GM23248 (cell line): ENCODE measurements around the gene DENND6A. TPM values are rescaled to one million over a fixed set of nuclear protein-coding genes. Genes with fewer than 3 reads are reported as not detected.
A peak's percentile ranks its signal among the peaks of the same experiment; 100 is the strongest.

Experiments
- DNase-seq: peaks from one replicate; pipeline ENCODE4 v3.0.0-alpha.2; 2015
- H2AFZ ChIP-seq: fragments of 200-600 bp; sonication (generic); 2 replicates; pipeline ENCODE4 v1.6.1; 2016; ENCODE audit warnings: antibody characterized with exemption
- H3F3A ChIP-seq: fragments of 200-600 bp; sonication (generic); 2 replicates; pipeline ENCODE4 v1.6.1; 2016; ENCODE audit warnings: mild to moderate bottlenecking, antibody characterized with exemption, mixed run types; ENCODE audit not compliant: insufficient read depth
- H3K27ac ChIP-seq: fragments of 200-600 bp; sonication (generic); 2 replicates; pipeline ENCODE4 v1.5.1; 2016; ENCODE audit warnings: mild to moderate bottlenecking
- H3K27me3 ChIP-seq: fragments of 200-600 bp; sonication (generic); replicated peaks from 2 replicates; pipeline ENCODE4 v1.6.1; 2016; ENCODE audit warnings: mild to moderate bottlenecking; ENCODE audit not compliant: insufficient read depth
- H3K36me3 ChIP-seq: fragments of 200-600 bp; sonication (generic); 2 replicates; pipeline ENCODE4 v1.6.1; 2016; ENCODE audit warnings: low read depth, mild to moderate bottlenecking
- H3K4me1 ChIP-seq: fragments of 200-600 bp; sonication (generic); 2 replicates; pipeline ENCODE4 v1.6.1; 2016; ENCODE audit warnings: mild to moderate bottlenecking; ENCODE audit not compliant: insufficient read depth
- H3K4me2 ChIP-seq: fragments of 200-600 bp; sonication (generic); one replicate; pipeline ENCODE4 v1.6.1; 2016; ENCODE audit warnings: mild to moderate bottlenecking; ENCODE audit not compliant: unreplicated experiment
- H3K4me3 ChIP-seq: fragments of 200-600 bp; sonication (generic); 2 replicates; pipeline ENCODE4 v1.5.1; 2016; ENCODE audit warnings: mild to moderate bottlenecking
- H3K79me2 ChIP-seq: fragments of 200-600 bp; sonication (generic); 2 replicates; pipeline ENCODE4 v1.6.1; 2016; ENCODE audit warnings: mild to moderate bottlenecking; ENCODE audit not compliant: insufficient read depth
- H3K9ac ChIP-seq: fragments of 200-600 bp; sonication (generic); 2 replicates; pipeline ENCODE4 v1.6.1; 2016; ENCODE audit warnings: mild to moderate bottlenecking
- H3K9me2 ChIP-seq: fragments of 200-600 bp; sonication (generic); 2 replicates; pipeline ENCODE4 v1.6.1; 2016; ENCODE audit warnings: mixed run types, mild to moderate bottlenecking, moderate library complexity; ENCODE audit not compliant: insufficient read depth
- H3K9me3 ChIP-seq: fragments of 200-600 bp; sonication (generic); one replicate; pipeline ENCODE4 v1.6.1; 2017; ENCODE audit warnings: low read depth
- H4K20me1 ChIP-seq: fragments of 200-600 bp; sonication (generic); 2 replicates; pipeline ENCODE4 v1.6.0; 2016; ENCODE audit not compliant: insufficient read depth
- EZH2 ChIP-seq: fragments of 200-600 bp; sonication (generic); IDR thresholded peaks from 2 replicates; pipeline ENCODE4 v1.6.1; 2018; ENCODE audit warnings: antibody characterized with exemption, mild to moderate bottlenecking; ENCODE audit not compliant: insufficient read depth, poor library complexity, severe bottlenecking
- EZH2phosphoT487 ChIP-seq: fragments of 200-600 bp; sonication (generic); IDR thresholded peaks from 2 replicates; pipeline ENCODE4 v1.6.1; 2018; ENCODE audit warnings: antibody characterized with exemption, moderate library complexity, mild to moderate bottlenecking, low read depth; ENCODE audit not compliant: insufficient read depth
- WGBS, 2 experiments: methylation state at CpG; one replicate each; pipeline ENCODE4 v1.1.6; 2015 to 2017; ENCODE audit warnings: low lambda C conversion rate in 2 of 2, low coverage in 1 of 2; ENCODE audit errors: missing lambda C conversion rate in 2 of 2; 5-methylcytosine and 5-hydroxymethylcytosine counted together
- in situ Hi-C: fragments of 300-500 bp; cut with MboI; formaldehyde crosslinking; loops from 2 replicates; pipeline ENCODE4 v1.15.0; 2020
- polyA plus RNA-seq: library from polyadenylated mRNA; unstranded; fragments of >200 nt; fragmentation: Nextera tagmentation; extraction: Ambion mirVana; gene quantifications from 2 replicates; pipeline ENCODE4 v1.2.1, GENCODE V29; 2016
- total RNA-seq: library from RNA; depleted of rRNA; stranded (reverse); fragments of >200 nt; shearing (Covaris generic); gene quantifications from 2 replicates; pipeline ENCODE4 v1.2.3, GENCODE V29; 2014

The DENND6A gene
- total and polyA plus RNA-seq, 2 experiments from 2014 or later = 10.2 to 28.0 TPM

DNA sequence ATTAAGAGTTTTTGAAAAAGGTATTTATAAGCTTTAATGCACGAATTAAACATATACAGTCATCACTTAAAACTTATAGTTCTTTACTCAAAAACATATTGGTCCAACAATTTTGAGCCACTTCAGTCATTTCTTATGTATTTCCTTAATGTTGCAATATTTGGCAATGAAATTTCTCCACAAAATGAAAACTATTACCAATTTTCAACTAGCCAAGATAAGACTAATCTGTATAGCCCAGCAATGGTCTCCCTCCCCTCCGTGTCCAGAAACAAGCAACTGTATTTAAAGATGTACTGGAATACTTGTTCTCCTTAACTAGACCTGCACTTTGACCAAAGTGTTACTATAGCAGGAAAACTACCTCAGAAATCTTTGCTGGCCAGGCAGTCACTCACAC is 105.0 kb downstream of the DENND6A start:
- Histone ChIP-seq H3K4me1 (peaks cover 52% of the 10 kb centered on the region), H3K9ac (no peak overlapping the region; the same call in 1 of the 2 replicates), H2AFZ (no peak overlapping the region), H3K27ac (peak overlapping the region; percentile 23; the same call in 1 of the 2 replicates), H3K79me2 (peaks cover 100% of the 10 kb centered on the region), H3K4me3 (no peak overlapping the region), H3K9me3 (no peaks in the 10 kb centered on the region), H3F3A (peaks cover 62% of the 10 kb centered on the region), H3K36me3 (peaks cover 16% of the 10 kb centered on the region), H4K20me1 (peaks cover 65% of the 10 kb centered on the region), H3K4me2 (peak overlapping the region; percentile 4), H3K9me2 (no peaks in the 10 kb centered on the region), H3K27me3 (no peaks in the 10 kb centered on the region)
- TF ChIP-seq EZH2phosphoT487 = no peak
- TF ChIP-seq EZH2 = no peak
- in situ Hi-C loops = no loop called here
- DNase-seq = no peak
- WGBS, 2 experiments = 55 to 57% methylated on average over 2 of the region's 2 CpGs

DNA sequence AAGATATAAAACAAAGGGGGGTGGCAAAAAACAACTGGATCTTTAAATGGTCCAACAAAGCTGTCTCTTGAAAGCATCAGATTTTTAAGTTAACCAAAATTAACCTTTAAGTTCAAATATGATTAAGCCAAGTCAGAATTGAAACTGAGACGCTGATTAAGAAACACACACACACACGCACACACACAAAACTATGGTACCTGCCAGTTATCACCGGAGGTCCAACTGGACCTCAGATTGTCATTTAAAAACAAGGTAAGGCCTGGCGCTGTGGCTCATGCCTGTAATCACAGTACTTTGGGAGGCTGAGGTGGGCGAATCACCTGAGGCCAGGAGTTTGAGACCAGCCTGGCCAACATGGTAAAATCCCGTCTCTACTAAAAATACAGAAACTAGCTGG is 106.1 kb downstream of the DENND6A start:
- H3K27me3 ChIP-seq = no peaks in the 10 kb centered on the region
- DNase-seq = no peak
- H3K79me2 ChIP-seq = peaks cover 100% of the 10 kb centered on the region
- no peak overlapping the region for H3K4me2 ChIP-seq
- H3K4me3 ChIP-seq = no peak overlapping the region
- H3K9me3 ChIP-seq = no peaks in the 10 kb centered on the region
- no peaks in the 10 kb centered on the region for H3K9me2 ChIP-seq
- no peak overlapping the region for H3K9ac ChIP-seq
- no peak overlapping the region for H2AFZ ChIP-seq
- H3K36me3 ChIP-seq = peaks cover 27% of the 10 kb centered on the region
- peaks cover 44% of the 10 kb centered on the region for H3K4me1 ChIP-seq
- peaks cover 56% of the 10 kb centered on the region for H4K20me1 ChIP-seq
- H3F3A ChIP-seq = peaks cover 55% of the 10 kb centered on the region
- TF ChIP-seq EZH2phosphoT487 (no peak), EZH2 (no peak)
- 79 to 83% methylated on average over 6 of the region's 6 CpGs for WGBS, 2 experiments
- in situ Hi-C loops = no loop called here
- H3K27ac ChIP-seq = no peak overlapping the region

- peaks cover 32% of the 10 kb centered on the region for H3K4me1 ChIP-seq
- peaks cover 59% of the 10 kb centered on the region for H3F3A ChIP-seq
- H4K20me1 ChIP-seq = peaks cover 35% of the 10 kb centered on the region
- no peaks in the 10 kb centered on the region for H3K27me3 ChIP-seq
- no peak for DNase-seq
- TF ChIP-seq EZH2phosphoT487 (no peak), EZH2 (no peak)
- H3K9ac ChIP-seq = no peak overlapping the region
- H3K9me2 ChIP-seq = no peaks in the 10 kb centered on the region
- H3K4me2 ChIP-seq = no peak overlapping the region
- in situ Hi-C loops = no loop called here
- peaks cover 100% of the 10 kb centered on the region for H3K79me2 ChIP-seq
- H3K9me3 ChIP-seq = no peaks in the 10 kb centered on the region
- 96 to 97% methylated on average over 2 of the region's 2 CpGs for WGBS, 2 experiments
- no peak overlapping the region; the same call in 1 of the 2 replicates for H3K27ac ChIP-seq
- peaks cover 56% of the 10 kb centered on the region for H3K36me3 ChIP-seq
- H3K4me3 ChIP-seq = no peak overlapping the region
- H2AFZ ChIP-seq = no peak overlapping the region
These were observed 109.3 kb downstream of the DENND6A start for GRCh38 chr3:57583544-57583943.

GRCh38 chr3:57582474-57583168 is 110.3 kb downstream of the DENND6A start:
- Histone ChIP-seq H3K36me3 (peaks cover 64% of the 10 kb centered on the region), H3K79me2 (peaks cover 100% of the 10 kb centered on the region)
- 84 to 85% methylated on average over 7 of the region's 7 CpGs for WGBS, 2 experiments

More at GRCh38 chr3:57582474-57583168, 110.3 kb downstream of the DENND6A start:
- Histone ChIP-seq H3K9ac (no peak overlapping the region), H3K27ac (no peak overlapping the region), H4K20me1 (peaks cover 26% of the 10 kb centered on the region), H3K9me3 (no peaks in the 10 kb centered on the region), H3F3A (peaks cover 58% of the 10 kb centered on the region), H3K9me2 (no peaks in the 10 kb centered on the region), H3K27me3 (no peaks in the 10 kb centered on the region), H3K4me2 (no peak overlapping the region), H3K4me1 (peaks cover 26% of the 10 kb centered on the region), H3K4me3 (no peak overlapping the region), H2AFZ (no peak overlapping the region)
- TF ChIP-seq EZH2 (no peak), EZH2phosphoT487 (no peak)
- in situ Hi-C loops = no loop called here
- DNase-seq = no peak
